ENCODE measurements around the gene TTLL4.
"Not testable (repeated sequence)": the region's sequence is repeated elsewhere in the genome, so short reads cannot be mapped to it uniquely, and the experiment has no call there.

TTLL4 gene

DNA sequence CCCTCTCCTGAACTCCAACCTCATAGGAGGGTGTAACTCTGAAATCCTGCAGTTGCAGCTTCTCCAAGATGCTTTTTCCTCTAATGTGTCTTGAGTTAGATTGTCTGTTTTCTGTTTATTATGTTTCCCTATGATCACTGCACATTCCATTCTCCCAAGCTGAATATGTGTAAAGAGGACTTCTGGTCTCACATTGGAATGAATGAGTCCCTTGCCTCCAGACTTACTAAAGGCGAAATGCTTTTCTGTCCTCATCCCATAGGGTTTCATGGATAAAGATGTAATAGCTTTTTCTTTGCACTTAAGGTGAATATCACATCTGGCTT lies 35.8 kb downstream of the TTLL4 start:
- no peak for DNase-seq

DNA sequence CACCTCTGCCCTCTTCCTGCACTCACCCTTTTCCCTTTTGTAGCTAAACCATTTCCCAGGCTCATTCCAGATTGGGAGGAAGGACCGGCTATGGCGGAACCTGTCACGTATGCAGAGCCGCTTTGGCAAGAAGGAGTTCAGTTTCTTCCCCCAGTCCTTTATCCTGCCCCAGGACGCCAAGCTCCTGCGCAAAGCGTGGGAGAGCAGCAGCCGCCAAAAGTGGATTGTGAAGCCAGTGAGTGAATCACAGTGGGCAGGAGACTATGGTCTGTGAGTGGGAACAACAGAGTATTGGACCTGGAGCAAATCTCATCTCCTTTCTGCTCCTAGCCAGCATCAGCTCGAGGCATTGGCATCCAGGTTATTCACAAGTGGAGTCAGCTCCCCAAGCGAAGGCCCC lies 36.3 kb downstream of the TTLL4 start:
- DNase-seq = no peak

DNA sequence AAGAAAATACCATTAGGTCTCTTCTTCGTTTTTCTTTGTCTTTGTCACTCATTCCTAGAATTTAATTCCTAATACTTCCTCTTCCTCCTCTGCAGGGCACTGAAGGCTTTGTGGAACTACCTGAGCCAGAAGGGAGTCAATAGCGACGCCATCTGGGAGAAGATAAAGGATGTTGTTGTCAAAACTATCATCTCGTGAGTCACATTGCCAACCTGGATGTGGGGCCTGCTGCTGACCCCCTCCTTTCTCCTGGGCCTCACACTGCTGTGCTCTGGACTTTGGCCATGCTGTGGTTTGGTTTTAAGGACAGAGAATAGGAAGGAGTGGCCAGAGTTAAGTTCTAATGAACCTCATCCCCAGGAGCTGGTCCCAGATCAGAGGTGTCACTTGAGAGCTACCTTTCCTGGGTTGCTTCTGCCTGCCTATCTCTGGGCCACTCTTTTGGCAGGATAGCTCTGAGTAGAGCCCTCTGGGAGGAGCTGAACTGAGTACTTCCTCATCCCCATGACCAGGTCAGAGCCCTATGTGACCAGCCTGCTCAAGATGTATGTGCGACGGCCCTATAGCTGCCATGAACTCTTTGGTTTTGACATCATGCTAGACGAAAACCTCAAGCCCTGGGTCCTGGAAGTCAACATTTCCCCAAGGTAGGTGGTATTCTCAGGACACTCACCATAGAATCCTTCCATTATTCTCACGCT lies 38.3 kb downstream of the TTLL4 start:
- DNase-seq = no peak

DNA sequence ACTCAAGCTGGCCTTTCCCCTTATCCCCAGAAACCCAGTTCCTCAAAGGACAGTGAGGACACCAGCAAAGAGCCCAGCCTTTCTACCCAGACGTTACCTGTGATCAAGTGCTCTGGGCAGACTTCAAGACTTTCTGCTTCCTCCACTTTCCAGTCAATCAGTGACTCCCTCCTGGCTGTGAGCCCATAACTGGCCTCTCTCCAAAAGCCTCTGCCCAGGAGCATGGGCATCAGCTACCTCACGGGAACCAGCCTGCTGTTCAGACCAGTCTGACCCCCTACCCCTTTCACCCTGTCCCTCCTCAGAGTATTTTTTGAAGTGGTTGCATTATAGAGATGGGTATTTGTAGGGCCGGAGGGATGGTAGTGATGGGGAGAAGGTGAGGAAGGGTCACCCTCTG lies 43.6 kb downstream of the TTLL4 start:
- DNase-seq = no peak

DNA sequence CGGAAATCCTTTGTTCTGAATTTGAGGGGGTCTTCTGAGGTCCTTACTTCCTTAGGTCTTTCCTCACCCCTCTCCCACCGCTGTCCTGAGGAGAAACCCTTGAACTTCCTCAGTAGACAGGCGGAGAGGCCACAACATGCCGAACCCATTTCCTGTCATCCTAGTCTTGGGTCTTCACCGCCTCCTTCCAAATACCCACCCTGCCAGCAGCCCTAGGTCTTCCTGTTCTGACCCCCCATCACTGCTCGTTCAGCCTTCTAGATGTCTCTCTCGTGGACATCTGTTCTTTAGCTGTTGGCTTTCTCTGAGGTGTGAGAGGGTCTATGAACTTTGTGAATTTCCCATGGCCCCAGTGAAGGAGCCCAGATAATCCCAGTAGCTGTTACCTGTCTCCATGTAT lies 44.1 kb downstream of the TTLL4 start:
- no peak for DNase-seq

DNA sequence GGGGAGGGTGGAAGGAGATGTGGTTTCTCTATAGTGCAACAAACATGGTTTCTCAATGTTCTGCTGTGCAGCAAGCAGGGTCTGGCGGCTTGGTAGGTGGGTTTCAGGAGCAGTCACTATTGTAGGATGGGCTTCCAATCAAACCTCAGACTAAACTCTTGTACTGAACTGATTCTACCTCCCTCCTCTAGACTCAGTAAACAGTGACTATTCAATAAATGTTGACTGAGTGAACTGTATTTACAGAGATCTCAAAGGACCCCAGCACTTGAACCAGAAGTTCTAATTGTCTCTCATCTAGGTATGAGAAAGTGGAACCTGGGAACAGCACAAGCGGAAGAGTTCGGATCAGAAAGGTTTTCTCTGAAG lies 44.5 kb downstream of the TTLL4 start:
- DNase-seq = no peak

DNA sequence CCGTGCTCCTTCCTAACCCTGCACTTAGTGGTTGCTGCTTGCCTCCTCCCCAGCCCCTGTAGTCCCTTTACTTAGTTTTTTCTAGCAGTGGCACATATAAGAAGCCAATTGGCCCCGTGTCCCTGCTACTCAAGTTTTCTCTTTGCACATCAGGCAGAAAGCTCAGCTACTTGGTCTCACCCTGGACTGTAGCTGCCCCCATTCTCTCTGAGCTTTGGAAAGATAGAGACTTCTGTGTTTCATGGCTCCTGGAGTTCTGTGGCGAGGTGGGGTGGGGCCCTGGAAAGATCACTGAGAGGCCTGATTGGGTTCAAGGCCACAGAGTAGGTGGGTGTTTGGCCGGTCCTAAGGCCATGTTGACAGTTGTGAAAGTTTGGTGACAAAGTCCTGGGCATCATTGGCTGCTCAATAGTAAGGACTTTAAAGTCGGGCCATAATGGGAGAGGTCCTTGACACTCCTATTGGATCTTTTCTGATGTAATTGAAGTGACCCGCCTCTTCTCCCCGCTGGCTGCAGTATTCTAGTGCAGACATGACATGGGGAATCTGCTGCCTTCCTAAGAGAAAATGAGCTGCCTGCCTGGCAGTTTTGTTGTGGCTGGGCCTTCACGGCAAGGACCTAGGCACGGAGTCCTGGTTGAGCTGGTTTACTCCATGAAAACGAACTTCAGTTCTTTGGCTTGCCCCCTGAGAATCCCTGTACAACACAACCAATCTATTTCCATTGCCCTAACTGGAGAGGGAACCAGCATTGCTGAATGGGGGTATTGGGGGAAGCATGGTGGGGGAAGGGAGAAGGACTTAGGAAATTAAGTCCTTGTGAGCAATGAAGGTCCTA lies 45.2 kb downstream of the TTLL4 start:
- DNase-seq = no peak

DNA sequence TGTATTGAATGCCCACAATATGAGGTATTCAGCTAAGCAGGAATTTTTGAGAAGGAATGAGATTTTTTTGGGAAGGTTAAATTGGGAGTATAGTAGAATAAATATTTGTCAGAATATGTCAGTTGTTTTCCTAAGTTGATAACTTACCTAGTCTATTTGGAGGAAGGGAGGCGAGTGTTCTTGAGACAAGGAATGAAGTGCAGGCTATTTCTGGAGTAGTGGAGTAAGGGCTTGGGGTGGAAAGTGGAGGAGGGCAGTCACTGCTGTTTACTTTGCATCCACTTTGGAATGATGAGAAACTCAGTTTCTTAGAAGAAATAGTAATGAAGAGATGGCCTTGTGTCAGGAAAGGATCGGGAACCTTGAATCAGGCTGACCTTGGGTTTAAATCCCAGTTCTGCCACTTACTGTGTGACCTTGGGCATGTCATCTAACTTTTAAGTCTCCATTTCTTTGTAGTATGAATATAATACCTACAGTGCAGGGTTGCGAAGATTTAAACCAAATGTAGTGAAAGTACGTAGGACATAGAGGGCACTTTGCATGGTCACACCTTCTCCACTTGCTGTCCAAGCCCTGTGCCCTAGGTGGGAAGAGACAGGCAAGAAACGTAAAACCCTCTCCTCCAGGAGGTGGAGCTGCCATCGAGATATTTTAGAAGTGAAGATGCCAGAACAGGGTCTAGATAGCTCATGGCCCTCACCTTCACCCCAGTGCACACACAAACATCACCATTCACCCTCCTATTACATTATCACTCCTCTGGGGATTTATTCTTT lies 46.2 kb downstream of the TTLL4 start:
- no peak for DNase-seq

DNA sequence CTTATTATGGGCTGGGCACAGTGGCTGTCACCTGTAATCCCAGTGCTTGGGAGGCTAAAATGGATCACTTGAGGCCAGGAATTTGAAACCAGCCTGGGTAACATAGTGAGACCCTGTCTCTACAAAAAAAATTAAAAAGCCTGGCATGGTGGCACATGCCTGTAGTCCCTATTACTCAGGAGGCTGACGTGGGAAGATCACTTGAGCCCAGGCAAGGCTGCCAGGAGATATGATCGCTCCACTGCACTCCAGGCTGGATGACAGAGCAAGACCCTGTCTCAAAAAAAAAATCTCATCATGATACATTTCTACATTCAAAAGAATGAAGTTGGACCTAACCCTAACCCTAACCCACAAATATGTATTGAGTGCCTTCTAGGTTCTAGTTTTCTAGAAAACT lies 51.2 kb downstream of the TTLL4 start:
- no peak for DNase-seq

DNA sequence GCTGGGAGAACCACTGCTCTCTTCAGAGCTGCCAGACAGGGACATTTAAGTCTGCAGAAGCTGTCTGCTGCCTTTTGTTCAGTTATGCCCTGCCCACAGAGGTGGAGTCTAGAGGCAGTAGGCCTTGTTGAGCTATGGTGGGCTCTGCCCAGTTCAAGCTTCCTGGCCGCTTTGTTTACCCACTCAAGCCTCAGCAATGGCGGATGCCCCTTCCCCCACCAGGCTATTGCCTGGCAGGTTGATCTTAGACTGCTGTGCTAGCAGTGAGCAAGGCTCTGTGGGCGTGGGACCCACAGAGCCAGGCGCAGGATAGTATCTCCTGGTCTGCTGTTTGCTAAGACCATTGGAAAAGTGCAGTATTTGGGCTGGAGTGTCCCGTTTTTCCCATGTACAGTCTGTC lies 62.1 kb downstream of the TTLL4 start:
- DNase-seq = not testable (repeated sequence)

DNA sequence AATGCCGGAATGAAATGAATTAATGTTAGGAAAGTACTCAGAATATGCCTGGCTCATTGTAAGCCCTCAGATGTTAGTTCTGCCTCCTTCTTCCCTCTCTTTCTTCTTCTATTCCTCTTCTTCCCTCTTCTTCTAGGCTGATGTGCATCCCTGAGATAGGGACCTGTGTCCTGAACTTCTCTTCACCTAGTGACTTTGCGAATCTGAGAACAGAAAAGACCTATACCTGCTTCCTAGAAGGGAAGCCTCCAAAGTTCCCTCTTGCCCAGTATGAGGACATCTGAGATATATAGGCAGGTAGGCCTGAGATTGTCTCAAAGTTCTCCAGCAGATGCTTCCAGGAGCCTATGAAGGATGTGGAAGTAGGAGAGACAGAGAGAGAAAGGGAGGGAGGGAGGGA lies 63.2 kb downstream of the TTLL4 start:
- no peak for DNase-seq

DNA sequence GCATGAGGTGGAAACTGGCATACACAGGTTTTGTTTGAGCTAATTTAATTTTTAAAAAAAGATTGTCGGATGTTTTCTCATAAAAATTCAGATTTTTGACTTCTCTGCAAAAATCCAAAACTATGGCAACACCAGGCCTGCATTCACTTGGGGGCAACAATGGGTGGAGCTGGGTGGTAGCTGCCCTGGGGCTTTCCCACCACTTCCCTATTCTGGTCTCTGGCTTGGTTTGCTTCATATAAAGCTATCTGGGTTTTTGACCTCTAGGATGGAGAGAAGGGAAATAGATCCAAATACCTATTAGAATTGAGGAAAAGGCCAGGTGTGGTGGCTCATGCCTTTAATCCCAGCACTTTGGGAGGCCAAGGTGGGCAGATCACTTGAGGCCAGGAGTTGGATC lies 65.9 kb downstream of the TTLL4 start:
- DNase-seq = no peak

DNA sequence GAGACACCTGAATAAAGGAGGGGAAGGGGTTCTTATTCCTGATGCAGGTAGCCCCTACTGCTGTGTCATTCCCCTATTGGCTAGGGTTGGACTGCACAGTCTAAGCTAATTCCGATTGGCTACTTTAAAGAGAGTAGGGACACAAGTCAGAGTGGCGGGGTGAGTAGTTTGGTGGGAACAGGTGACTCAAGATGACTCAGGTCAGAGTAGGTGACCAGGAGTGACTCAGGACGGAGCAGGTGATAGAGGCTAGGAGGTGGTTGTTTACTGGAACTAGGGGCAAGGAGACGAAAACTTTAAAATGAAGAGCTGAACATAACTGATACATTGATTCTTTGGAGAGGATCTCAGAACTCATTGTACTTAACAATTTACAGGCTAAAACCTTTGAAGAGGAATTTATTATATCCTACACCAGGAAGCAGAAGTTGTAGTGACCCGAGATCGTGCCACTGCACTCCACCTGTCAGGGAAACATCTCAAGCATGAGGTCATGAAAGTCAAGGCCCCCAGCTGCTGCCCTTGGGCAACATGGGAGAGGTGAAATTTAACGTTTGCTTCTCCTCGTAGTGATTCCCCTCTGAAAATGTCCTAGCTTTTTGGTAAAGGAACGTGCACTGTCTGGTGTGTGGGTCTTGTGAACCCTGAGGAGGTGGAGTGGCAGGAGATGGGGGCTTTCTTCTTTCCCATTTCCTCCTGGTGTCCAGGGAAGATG lies 66.8 kb downstream of the TTLL4 start:
- no peak for DNase-seq

DNA sequence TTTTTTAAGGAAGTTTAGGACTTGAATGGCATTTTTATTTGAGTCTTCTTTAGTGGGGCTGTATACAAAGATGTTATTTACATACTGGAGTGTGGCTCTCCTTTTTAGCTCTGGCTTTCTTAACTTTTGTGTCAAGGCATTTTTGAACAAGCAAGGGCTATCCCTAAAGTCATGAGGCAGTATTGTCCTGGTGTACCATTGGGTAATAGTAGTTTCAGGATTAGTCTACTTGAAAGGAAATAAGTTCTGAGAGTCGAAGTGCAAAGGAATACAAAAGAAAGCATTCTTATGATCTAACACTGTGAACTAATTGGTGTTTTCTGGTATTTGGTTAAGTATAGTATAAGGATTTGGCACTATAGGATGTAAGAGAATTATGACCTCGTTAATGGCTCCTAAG lies 69.4 kb downstream of the TTLL4 start:
- DNase-seq = no peak

DNA sequence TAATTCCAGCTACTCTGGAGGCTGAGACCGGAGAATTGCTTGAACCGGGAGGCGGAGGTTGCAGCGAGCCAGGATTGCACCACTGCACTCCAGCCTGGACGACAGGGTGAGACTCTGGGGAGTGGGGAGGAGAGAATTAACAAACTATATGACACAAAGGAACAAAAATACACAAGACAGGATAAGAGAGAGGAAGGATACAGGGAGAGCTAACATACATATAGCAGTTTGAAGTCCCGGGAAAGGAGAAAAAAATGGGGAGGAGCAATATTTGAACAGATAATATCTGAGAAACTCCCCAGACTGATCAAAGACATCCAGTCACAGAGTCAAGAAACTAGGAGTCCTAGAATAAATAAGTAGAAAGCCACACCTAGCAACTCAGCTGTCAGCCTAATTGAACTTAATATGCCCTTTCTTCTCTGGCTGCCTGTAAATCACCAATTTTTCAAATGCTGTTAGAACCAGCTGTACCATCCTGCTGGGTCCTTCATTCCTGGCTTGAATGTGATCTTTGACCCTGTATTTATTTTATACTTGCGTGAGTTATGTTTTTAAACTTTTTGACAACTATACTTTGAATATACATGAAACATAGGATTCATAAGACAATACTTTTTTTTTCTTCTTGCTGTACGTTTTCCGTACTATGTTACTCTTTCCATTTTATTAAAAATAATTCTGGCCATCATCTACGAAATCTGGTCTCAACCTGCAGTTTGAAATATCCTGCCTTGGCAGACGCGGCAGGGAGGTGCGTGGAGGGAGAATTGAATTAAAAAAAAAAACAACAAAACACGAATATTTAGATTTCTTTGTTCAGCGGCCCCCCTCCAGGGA lies 70.4 kb downstream of the TTLL4 start:
- DNase-seq = no peak

DNA sequence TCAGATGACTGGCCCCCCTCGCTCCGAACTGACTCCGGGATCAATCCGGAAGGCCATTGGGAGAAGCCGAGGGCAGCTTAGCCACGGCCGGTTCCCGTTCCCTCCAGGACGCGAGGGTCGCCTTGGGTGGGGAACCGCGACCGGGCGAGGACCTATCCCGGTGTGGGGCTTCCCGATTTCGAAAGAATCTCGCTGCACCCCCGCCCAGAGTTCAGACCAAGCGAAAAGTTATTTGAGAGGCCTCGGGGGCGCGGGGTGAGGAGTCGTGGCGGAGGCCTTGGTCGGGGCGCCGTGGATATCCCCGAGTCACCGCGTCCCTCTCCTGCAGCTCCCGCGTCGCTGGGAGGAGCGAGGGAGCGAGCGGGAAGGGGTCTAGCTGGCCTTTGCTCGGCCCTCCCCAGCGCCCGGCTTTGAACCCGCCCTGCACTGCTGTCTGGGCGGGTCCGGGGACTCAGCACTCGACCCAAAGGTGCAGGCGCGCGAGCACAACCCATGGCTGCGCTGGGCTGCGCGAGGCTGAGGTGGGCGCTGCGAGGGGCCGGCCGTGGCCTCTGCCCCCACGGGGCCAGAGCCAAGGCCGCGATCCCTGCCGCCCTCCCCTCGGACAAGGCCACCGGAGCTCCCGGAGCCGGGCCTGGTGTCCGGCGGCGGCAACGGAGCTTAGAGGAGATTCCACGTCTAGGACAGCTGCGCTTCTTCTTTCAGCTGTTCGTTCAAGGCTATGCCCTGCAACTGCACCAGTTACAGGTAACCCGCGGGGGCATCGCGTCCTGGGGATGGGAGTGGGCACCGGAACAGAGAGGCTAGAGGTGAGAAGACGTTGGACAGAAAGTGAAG lies 71.3 kb downstream of the TTLL4 start, which contains the start of gene CYP27A1:
Gene CYP27A1, plus strand, starts transcription at position 457 of the 837 bp plus-strand sequence. Its CDS starts 36 bp downstream, at position 493.
- DNase-seq = no peak

DNA sequence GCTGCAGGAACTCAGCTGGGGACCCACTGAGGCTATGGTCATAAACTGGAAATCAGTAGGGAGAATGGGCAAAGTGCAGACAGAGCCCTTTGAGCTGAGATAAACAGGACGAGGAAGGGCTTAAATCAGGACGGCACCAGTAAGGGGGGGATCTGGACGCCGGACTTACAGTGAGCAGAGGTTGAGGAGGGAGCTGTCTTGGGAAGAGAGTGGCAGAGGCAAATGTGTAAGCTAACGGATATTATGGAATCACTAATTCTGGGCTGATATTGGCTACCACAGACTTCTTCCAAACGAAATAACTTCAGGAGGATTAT lies 71.9 kb downstream of the TTLL4 start:
- DNase-seq = no peak

DNA sequence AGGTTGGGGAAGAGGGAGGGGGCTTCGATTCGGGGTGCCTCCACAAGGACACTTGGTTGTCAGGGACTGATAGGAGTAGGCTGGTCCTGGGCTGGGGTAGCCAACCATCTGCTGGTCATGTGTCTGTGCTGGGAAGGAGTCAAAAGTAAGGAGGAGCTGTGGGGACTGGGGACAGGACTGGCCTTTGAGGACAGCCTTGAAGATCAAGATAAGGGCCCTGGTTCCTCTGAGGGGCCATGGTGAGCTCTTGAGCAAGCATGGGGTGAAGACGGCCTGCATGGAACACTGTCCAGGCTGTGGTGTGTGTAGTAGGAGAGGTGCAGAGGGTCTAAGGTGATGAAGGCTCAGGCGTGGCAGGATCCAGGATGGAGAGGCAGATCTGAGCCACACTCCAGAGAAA lies 73.1 kb downstream of the TTLL4 start:
- no peak for DNase-seq

DNA sequence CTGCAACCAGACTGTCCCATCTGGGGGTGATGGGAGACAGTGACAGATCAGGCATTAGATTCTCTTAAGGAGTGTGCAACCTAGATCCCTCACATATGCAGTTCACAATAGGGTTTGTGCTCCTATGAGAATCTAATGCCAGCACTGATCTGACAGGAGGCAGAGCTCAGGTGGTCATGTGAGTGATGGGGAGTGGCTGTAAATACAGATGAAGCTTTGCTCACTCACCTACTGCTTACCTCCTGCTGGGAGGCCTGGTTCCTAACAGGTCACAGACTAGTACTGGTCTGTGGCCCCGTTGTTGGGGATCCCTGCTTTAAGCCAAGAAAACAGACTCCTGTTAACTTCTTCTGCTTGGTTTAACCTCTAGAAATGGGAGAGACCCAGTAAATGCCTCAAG lies 74.5 kb downstream of the TTLL4 start:
- DNase-seq = no peak

DNA sequence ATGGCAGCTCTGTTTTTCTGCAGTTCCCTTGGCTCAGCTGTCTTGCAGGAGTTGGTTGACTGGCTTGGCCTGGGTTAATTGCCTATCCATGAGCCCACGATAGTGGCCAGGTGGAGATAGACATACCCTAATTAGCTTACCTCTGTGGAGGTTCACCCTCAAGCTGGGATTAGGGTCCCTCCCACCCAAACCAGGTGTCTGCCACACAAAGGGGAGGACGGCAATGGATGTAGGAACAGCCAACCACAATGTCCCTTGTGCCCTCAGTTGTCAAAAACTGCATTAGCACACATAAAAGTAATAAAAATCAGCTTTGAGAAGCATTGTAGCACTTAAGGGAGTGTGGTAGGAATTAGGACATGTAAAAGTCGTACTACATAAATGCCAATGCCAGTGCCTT lies 75.5 kb downstream of the TTLL4 start:
- no peak for DNase-seq

DNA sequence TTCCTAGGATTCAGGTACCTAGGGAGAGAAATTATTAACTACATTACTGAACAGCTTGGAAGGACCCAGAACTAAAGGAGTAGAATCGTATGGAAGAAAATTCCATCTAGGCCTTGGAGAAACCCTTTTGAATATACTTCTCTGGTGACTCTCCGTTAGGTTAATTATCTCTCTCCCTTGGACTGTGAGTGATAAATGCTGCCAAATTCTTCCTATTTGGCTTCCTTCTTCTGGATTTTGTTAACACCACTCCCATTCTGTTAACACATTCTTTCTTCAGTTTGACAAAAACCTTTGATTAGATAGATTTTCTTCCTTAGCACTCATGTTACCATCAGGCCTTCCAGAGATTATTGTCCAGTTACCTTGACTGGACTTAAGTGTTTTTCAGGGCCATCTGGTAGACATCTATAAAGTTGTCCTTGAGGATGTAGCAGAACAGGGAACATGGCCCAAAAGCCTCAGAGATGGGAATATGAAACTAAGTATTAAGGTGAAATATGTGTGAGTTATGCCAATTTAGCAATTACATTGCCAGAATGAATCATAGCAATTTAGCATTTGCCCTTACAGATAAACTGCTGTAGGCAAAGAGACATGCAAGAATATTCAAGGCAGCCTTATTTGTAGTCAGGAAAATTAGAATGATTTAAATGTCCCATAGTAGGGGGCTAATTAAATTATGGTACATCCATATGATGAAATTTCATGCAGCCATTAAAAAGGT lies 78.1 kb downstream of the TTLL4 start:
- no peak for DNase-seq
